CD4-positive, alpha-beta T cell treated with Interleukin-4 for 1 hour (primary cell): ENCODE results near the gene ABO.
"Not testable (repeated sequence)": the region's sequence is repeated elsewhere in the genome, so short reads cannot be mapped to it uniquely, and the experiment has no call there.

Experiments used
- DNase-seq, 2 donors: peaks; one replicate each; pipeline ENCODE4 v3.0.0-alpha.2; 2020 to 2022

The ABO gene

GRCh38 chr9:133286523-133286922 lies 11.5 kb upstream of the ABO start:
- no peak for DNase-seq

- DNase-seq: no peak
Measured at GRCh38 chr9:133285252-133285775, 10.3 kb upstream of the ABO start.

- no peak for DNase-seq
Measured at GRCh38 chr9:133284362-133284761, 9.4 kb upstream of the ABO start.

- DNase-seq: not testable (repeated sequence)
Measured at GRCh38 chr9:133283255-133284032, 8.4 kb upstream of the ABO start.

GRCh38 chr9:133282464-133283238 lies 7.7 kb upstream of the ABO start:
- no peak for DNase-seq

- DNase-seq: no peak
Measured at GRCh38 chr9:133280392-133280791, 5.4 kb upstream of the ABO start.

- DNase-seq: no peak
Measured at GRCh38 chr9:133278161-133279114, 3.4 kb upstream of the ABO start.

GRCh38 chr9:133277467-133277866 lies 2.5 kb upstream of the ABO start:
- no peak for DNase-seq

- DNase-seq: no peak
Measured at GRCh38 chr9:133276923-133277322, 1.9 kb upstream of the ABO start.

- DNase-seq: no peak
Measured at GRCh38 chr9:133276001-133276884, 1.2 kb upstream of the ABO start.

GRCh38 chr9:133274236-133275104 lies 531 bp downstream of the ABO start:
- DNase-seq: no peak

- no peak for DNase-seq
Measured at GRCh38 chr9:133273819-133274218, 1.2 kb downstream of the ABO start.

GRCh38 chr9:133273098-133273497 lies 1.9 kb downstream of the ABO start:
- DNase-seq: no peak

- no peak for DNase-seq
Measured at GRCh38 chr9:133269537-133270362, 5.3 kb downstream of the ABO start.

GRCh38 chr9:133269136-133269535 lies 5.9 kb downstream of the ABO start:
- DNase-seq: not testable (repeated sequence)

- DNase-seq: no peak
Measured at GRCh38 chr9:133268335-133269056, 6.5 kb downstream of the ABO start.

GRCh38 chr9:133264235-133264764 lies 10.7 kb downstream of the ABO start:
- DNase-seq: no peak

GRCh38 chr9:133263557-133263956 lies 11.4 kb downstream of the ABO start:
- no peak for DNase-seq

- no peak for DNase-seq
Measured at GRCh38 chr9:133262226-133262625, 12.8 kb downstream of the ABO start.
